ENCODE data around the gene CD2.

Gene CD2

DNA sequence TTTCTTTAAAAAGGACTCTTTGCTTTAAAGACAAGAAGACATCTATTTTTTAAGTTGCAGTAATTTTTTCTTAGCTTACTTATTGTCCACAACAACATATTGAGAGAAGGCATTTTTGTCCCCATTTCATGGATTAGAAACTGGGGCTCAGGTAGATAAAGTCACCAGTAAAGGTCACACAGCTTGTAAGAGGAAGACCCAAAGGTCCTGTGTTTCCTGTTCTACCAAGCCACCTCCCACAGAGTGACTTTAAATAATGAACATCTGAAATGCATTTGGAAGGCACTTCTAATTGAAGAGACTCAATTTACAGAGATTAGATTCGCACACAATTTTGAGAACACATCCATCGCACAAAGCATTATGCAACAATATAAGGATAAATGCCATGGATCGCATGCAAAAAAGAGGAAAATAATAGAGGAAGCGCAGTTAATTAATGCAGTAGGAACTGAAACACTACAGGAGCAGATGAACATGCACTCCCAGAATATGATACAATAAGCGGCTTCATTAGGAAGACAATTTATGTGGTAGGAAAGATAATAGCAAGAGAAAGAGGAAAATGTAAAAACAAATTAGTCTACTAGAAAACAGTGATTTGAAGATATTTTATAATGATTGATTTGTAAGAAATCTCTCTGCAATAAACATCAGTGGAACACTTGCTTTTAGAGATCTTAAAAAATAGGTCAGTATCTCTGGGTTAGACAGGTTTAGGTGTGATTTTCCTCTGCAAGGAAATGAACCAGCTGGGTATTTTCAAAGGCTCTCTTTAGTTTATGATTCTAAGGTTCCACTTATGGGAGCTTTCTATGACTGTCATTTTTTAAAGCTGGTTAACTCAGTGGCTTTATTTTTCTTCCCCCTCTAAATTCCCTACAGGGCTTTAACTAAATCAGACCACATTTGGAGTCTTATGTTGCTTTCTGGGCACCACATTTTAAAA, 27.1 kb upstream of the CD2 start:
- H3K27ac ChIP-seq, result peak overlapping the region in 2 of 21 experiments; percentile 39 to 52
- H3K4me3 ChIP-seq, result no peak overlapping the region

GRCh38 chr1:116731439-116731838, 22.8 kb upstream of the CD2 start:
- Histone ChIP-seq H3K27ac (no peak overlapping the region), H3K4me3 (no peak overlapping the region)

DNA sequence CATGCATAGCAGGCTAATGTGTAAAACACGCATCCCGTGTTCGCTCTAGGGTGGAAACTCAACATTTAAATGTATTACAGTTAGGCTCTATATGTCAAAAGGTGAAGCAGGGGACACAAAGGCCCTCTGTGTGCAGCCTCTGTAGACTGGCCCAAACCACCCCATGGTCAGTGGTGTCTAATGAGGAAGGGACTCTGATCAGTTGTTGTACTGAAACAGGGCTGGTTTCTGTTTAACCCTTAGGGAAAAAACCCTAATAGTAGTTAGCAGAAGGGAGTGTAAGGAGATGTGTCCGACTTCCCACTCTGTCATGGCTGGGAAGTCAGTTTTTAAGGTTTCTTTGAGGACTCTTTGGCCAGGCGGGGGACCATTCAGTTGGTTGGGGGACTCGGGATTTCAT, 21.5 kb upstream of the CD2 start:
- H3K27ac ChIP-seq, result no peak overlapping the region
- no peak overlapping the region for H3K4me3 ChIP-seq

- H3K27ac ChIP-seq, result peak overlapping the region in 1 of 21 experiments; percentile 32
- H3K4me3 ChIP-seq, result no peak overlapping the region
Observed at GRCh38 chr1:116733476-116734365, 20.5 kb upstream of the CD2 start.

GRCh38 chr1:116735246-116735645, 19.0 kb upstream of the CD2 start:
- H3K4me3 ChIP-seq, result no peak overlapping the region
- peak overlapping the region in 1 of 21 experiments; percentile 23 for H3K27ac ChIP-seq

GRCh38 chr1:116737020-116737854, 17.0 kb upstream of the CD2 start:
- Histone ChIP-seq H3K4me3 (no peak overlapping the region), H3K27ac (peak overlapping the region in 13 of 21 experiments; percentile 18 to 89 (median 75))

DNA sequence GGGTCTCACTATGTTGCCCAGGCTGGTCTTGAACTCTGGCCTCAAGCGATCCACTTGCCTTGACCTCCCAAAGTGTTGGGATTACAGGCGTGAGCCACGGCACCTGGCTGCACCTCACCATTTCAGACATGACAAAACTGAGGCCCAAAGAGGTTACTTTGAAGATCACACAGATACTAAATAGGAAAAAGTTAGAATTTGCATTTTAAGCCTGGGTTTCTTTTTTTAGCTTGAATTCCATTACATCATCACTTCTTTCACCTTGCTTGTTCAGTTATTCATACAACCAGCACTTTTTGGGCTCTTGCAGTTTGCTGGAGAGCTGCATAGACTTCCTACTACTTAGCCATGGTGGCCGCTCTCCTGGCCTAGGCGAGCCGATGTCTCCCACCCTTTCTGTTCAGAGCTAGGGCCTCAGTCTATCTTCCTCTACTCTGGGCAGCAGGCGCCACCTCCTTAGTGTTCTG, 16.3 kb upstream of the CD2 start:
- Histone ChIP-seq H3K4me3 (no peak overlapping the region), H3K27ac (peak overlapping the region in 17 of 21 experiments; percentile 30 to 89 (median 72))

- Histone ChIP-seq H3K4me3 (no peak overlapping the region), H3K27ac (peak overlapping the region in 17 of 21 experiments; percentile 30 to 89 (median 72))
Observed at GRCh38 chr1:116738673-116739370, 15.4 kb upstream of the CD2 start.

DNA sequence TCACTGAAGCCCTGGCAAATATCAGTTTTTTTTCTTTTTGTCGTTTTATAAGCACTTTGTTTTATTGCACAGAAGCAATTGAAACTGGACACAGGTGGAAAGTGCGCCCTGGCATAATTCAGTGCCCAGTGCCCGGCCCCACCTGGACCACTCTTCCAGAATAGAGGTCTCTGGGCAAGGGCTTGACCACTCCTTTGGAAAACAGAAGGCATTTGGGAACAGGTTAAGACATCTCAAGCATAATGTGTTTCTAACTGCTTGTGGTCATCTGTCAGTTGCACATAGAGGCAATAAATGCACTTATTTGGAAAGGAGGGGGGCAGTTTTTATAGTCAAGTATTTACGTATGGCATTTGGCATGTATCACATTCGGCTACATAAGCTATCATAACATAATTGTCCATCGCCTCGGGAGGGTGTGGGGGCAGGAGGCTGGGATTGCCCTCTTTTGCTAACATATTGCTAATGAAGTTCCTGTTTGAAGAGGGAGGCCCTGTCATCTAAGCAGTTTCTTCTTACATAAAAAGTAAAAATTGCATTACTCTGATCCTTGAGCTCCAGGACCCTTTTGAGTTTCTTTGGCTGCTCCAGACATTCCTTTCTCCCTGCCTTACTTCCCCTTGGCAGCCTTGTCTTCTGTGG, 14.7 kb upstream of the CD2 start:
- no peak overlapping the region for H3K4me3 ChIP-seq
- H3K27ac ChIP-seq, result peak overlapping the region in 14 of 21 experiments; percentile 30 to 89 (median 74)

GRCh38 chr1:116740296-116740695, 13.9 kb upstream of the CD2 start:
- Histone ChIP-seq H3K4me3 (no peak overlapping the region), H3K27ac (peak overlapping the region in 8 of 21 experiments; percentile 39 to 89 (median 78))

DNA sequence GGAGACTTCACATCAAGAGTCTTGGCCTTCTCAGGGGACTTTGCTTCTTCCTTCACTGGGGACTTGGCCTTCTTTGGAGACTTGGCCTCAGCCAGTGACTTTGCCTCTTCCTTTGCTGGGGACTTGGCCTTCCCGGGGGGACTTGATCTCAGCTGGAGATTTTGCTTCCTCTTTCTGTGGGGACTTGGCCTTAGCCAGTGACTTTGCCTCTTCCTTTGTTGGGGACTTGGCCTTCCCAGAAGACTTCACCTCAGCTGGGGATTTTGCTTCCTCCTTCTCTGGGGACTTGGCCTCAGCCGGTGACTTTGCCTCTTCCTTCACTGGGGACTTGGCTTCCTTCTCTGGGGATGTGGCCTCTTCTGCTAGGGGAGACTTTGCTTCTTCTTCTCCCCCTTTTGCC, 13.5 kb upstream of the CD2 start:
- Histone ChIP-seq H3K27ac (peak overlapping the region in 8 of 21 experiments; percentile 39 to 89 (median 64)), H3K4me3 (no peak overlapping the region)

DNA sequence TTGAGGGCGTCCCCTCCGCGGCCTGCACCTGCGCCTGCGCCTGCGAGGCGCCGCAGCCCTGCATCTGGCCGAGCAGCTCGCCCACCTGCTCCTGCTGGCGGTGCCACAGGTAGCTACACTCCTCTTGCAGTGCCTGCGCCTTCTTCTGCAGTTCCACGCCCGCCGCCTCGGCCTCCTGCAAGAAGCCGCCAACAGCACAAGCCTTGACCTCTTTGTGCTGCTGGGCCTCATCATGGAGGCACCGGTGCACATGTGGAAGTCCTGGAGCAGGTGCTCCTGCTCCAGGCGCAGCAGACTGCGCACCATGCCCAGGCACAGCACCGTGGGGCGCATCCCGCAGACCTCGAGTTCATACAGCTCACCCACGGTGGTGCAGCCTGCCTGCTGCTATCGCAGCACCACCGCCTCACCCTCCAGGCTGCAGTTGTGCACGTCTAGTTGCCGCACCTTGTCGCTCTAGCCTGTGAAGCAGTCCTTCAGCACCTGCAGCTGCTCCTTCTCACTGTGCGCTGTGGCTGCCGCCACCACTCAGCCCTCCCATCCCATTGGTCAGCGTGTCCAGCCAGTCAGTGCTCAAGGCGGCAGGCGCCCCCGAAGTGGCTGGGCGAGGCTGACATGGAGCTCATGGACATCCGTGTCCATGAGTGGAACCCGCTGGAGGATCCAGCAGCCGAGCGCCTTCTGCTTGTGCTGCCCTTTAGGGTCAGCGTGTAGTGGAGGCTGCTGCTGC, 12.2 kb upstream of the CD2 start:
- H3K4me3 ChIP-seq, result no peak overlapping the region
- no peak overlapping the region for H3K27ac ChIP-seq

DNA sequence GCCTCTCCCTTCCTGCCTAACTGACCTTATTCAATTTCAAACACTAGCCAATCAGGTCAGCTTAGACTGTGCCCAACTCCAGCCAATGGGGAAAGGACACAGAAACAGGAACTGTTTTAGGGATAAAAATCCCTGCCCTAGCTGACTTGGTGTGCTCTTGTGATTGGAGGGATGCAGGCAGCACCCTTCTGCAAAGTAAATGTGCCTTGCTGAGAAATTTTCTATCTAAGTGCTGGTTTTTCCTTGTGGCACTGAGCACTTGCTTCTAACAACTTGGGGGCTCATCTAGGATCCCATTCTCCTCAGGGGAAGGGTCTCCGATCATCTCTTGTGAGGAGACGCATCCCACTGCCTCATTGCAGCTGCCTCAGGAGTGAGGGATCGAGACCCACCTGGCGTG, 10.7 kb upstream of the CD2 start:
- H3K4me3 ChIP-seq, result no peak overlapping the region

GRCh38 chr1:116748272-116748671, 6.0 kb upstream of the CD2 start:
- no peak overlapping the region for H3K4me3 ChIP-seq
- no peak overlapping the region for H3K27ac ChIP-seq

More for the DNA sequence above, 10.7 kb upstream of the CD2 start:
- H3K27ac ChIP-seq, result no peak overlapping the region

GRCh38 chr1:116751146-116751545, 3.1 kb upstream of the CD2 start:
- peak overlapping the region in 5 of 21 experiments; percentile 19 to 68 (median 51) for H3K27ac ChIP-seq
- no peak overlapping the region for H3K4me3 ChIP-seq

DNA sequence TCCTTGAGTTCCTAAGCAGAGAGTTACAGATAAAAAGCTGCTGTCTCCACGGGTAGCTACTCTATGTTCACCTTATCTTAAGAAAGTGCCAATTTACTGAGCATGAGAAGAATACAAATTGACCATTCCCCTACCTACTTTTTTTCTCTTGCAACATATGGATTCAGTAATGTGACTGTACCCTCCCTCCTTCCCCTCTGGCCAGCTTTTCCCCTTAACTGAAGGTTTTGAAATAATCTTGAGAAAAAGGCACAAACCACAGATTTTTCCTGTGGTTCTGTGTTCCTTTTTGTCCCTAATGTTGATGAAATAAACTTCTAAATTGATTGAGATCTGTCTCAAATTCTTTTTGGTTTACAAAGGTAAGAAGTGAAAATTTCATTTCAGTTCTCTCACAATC, 2.6 kb upstream of the CD2 start:
- peak overlapping the region in 6 of 21 experiments; percentile 5 to 68 (median 45) for H3K27ac ChIP-seq
- no peak overlapping the region for H3K4me3 ChIP-seq

DNA sequence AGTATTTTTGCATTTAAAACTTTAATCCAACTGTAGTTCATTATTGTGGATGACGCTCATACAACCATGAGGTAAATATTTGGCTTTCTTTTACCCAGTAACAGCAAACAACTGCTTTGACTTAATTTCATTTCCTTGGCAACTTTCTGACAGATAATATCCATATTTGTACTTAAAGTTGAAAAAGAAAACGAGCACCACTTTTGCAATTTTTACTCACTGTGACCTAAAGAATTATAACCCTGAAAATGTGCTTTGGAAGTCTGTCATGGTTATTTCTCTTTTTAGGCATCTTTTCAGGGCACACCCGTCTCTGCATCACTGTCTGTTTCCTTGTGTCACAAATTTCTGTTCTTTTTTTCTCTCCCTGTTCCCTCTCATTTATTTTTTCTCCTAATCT, 918 bp upstream of the CD2 start:
- Histone ChIP-seq H3K4me3 (no peak overlapping the region), H3K27ac (peak overlapping the region in 9 of 21 experiments; percentile 6 to 92 (median 73))
